ENCODE measurements around the gene VTN.

GRCh38 chr17:28344011-28344410, 26.1 kb downstream of the VTN start:
- TF ChIP-seq CTCF (IDR thresholded peaks at IDR 0.05; ENCODE audit: extremely low read depth in 1 of 2, insufficient read depth in 1 of 2, low read depth in 1 of 2, low read length in 2 of 2) (no peak), POLR2A (IDR thresholded peaks at IDR 0.05; ENCODE audit: low read depth, low read length) (no peak), EZH2 (IDR thresholded peaks at IDR 0.05; ENCODE audit: borderline replicate concordance, low read depth, low read length, severe bottlenecking) (no peak), POLR2AphosphoS5 (IDR thresholded peaks at IDR 0.05; ENCODE audit: insufficient read depth, low read depth, low read length) (no peak), JUN (IDR thresholded peaks at IDR 0.05; ENCODE audit: borderline replicate concordance, insufficient read depth, insufficient read length, low read depth) (no peak), GATA2 (IDR thresholded peaks at IDR 0.05; ENCODE audit: insufficient read depth, insufficient read length, low read depth, low read length) (no peak)

All from endothelial cell of umbilical vein (primary cell).